Suprapubic skin (tissue), 4 donors: ENCODE measurements around the gene CEP170B. TPM values are rescaled to one million over a fixed set of nuclear protein-coding genes. Genes with fewer than 3 reads are reported as not detected.

Experiments used
- DNase-seq, 2 donors: peaks; one replicate each; pipeline ENCODE4 v3.0.0-alpha.2; 2019; ENCODE audit warnings: low spot score in 2 of 2
- H3K27ac ChIP-seq: fragments of 200-600 bp; sonication (generic); one replicate; pipeline ENCODE4 v1.5.1; 2019
- H3K27me3 ChIP-seq: fragments of 200-600 bp; sonication (generic); one replicate; pipeline ENCODE4 v1.5.1; 2019
- H3K36me3 ChIP-seq: fragments of 200-600 bp; sonication (generic); one replicate; pipeline ENCODE4 v1.5.1; 2019
- H3K4me1 ChIP-seq: fragments of 200-600 bp; sonication (generic); one replicate; pipeline ENCODE4 v1.5.1; 2019
- H3K4me3 ChIP-seq: fragments of 200-600 bp; sonication (generic); one replicate; pipeline ENCODE4 v1.5.1; 2019; ENCODE audit warnings: mild to moderate bottlenecking
- H3K9me3 ChIP-seq: fragments of 200-600 bp; sonication (generic); one replicate; pipeline ENCODE4 v1.5.1; 2019
- CTCF ChIP-seq, 2 donors: fragments of 200-600 bp in 1 of 2; fragments of 450-650 bp in 1 of 2; sonication (generic) in 1 of 2; IDR thresholded peaks; one replicate each; pipeline ENCODE4 v1.5.1; 2016 to 2019; ENCODE audit warnings: antibody characterized with exemption in 2 of 2, mild to moderate bottlenecking in 1 of 2, moderate library complexity in 1 of 2
- EP300 ChIP-seq: sonication (generic); formaldehyde crosslinking; IDR thresholded peaks from one replicate; pipeline ENCODE4 v1.6.1; 2017; ENCODE audit warnings: antibody characterized with exemption
- POLR2A ChIP-seq, 2 donors: fragments of 450-650 bp; IDR thresholded peaks; one replicate each; pipeline ENCODE4 v1.6.1; 2017; ENCODE audit warnings: antibody characterized with exemption in 2 of 2, mild to moderate bottlenecking in 2 of 2, moderate library complexity in 2 of 2
- POLR2AphosphoS5 ChIP-seq, 3 donors: sonication (generic); formaldehyde crosslinking; IDR thresholded peaks; one replicate each; pipeline ENCODE4 v1.6.1; 2017; ENCODE audit warnings: antibody characterized with exemption in 3 of 3
- WGBS: methylation state at CpG from one replicate; pipeline ENCODE4 v1.1.5; 2018; 5-methylcytosine and 5-hydroxymethylcytosine counted together
- total RNA-seq, 4 donors: library from RNA; depleted of rRNA; stranded (reverse); fragments of >200 nt; gene quantifications; one replicate each; pipeline ENCODE4 v1.1.0, GENCODE V29; 2016

The CEP170B gene
- total RNA-seq, 4 donors from 2014 or later: 53.3 to 70.1 (median 60.4) TPM

DNA sequence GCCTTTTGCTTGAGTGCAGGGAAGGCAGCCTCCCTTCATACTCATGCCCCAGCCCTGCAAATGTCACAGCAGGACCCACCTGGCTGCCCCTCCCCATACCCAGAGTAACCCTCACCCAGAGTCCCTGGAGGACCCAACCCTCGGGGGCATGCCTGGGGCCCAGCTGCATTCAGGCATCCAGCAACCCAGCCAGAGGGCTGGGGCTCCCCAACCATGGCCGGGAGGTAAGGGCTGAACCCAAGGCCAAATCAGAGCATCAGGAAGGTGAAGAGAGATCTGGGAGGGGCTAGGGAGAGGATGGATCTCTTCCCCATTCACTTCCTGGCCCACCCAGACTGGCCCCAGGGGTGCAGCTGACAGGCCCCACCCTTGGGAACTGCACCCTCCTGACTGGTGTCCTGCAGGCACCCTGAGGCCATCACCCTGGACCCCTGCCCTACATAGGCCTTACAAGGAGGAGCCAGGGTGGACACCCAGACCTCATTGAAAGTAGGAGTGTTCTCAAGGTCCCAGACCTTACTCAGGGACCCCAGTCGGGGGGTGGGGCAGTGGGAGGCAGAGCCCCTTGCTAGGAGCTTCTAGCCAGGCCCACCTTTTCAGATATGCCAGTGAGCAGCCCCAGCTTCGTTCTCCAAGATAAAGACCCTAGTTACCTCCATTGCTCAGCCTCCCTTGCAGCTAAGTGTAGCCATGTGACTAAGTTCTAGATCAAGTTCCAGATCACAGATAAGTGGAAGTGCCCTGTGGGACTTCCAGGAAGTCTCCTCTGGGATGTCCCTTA, 58.8 kb downstream of the CEP170B start:
- Histone ChIP-seq H3K4me1 (no peaks in the 10 kb centered on the region), H3K4me3 (no peak overlapping the region), H3K36me3 (no peaks in the 10 kb centered on the region), H3K9me3 (no peaks in the 10 kb centered on the region), H3K27ac (no peak overlapping the region), H3K27me3 (no peaks in the 10 kb centered on the region)
- TF ChIP-seq POLR2AphosphoS5 (IDR thresholded peaks at IDR 0.05): no peak
- TF ChIP-seq POLR2A (IDR thresholded peaks at IDR 0.05): no peak
- no peak for TF ChIP-seq EP300
- TF ChIP-seq CTCF (IDR thresholded peaks at IDR 0.05): no peak
- 78% methylated on average over 3 of the region's 4 CpGs for WGBS
- DNase-seq: no peak

GRCh38 chr14:104924421-104925213, 59.5 kb downstream of the CEP170B start, which contains the start of gene PLD4:
TSS of gene PLD4 (plus strand) at chr14:104924879. CDS start at chr14:104927141, 2,262 bp downstream.
- Histone ChIP-seq H3K27me3 (no peaks in the 10 kb centered on the region), H3K4me1 (no peaks in the 10 kb centered on the region), H3K9me3 (no peaks in the 10 kb centered on the region), H3K4me3 (no peak within 1 kb of the TSS), H3K27ac (no peak within 1 kb of the TSS), H3K36me3 (no peaks in the 10 kb centered on the region)
- no peak for DNase-seq
- WGBS: 75% methylated on average over 11 of the region's 14 CpGs
- TF ChIP-seq POLR2A (IDR thresholded peaks at IDR 0.05) (no peak), POLR2AphosphoS5 (IDR thresholded peaks at IDR 0.05) (no peak), EP300 (no peak), CTCF (IDR thresholded peaks at IDR 0.05) (no peak)

- TF ChIP-seq EP300 (no peak), POLR2A (IDR thresholded peaks at IDR 0.05) (no peak)
- H3K27me3 ChIP-seq: no peaks in the 10 kb centered on the region
- no peak overlapping the region for H3K27ac ChIP-seq
- no peak overlapping the region for H3K4me3 ChIP-seq
- H3K36me3 ChIP-seq: no peaks in the 10 kb centered on the region
- H3K4me1 ChIP-seq: no peaks in the 10 kb centered on the region
- H3K9me3 ChIP-seq: no peaks in the 10 kb centered on the region
- 80% methylated on average over 1 of the region's 10 CpGs for WGBS
- DNase-seq: no peak
Observed at GRCh38 chr14:104925214-104925854, 60.3 kb downstream of the CEP170B start.

GRCh38 chr14:104925855-104926609, 61.0 kb downstream of the CEP170B start:
- Histone ChIP-seq H3K27me3 (no peaks in the 10 kb centered on the region), H3K27ac (no peak overlapping the region), H3K9me3 (no peaks in the 10 kb centered on the region), H3K4me1 (no peaks in the 10 kb centered on the region), H3K4me3 (no peak overlapping the region), H3K36me3 (no peaks in the 10 kb centered on the region)
- 70% methylated on average over 2 of the region's 15 CpGs for WGBS
- no peak for TF ChIP-seq CTCF (IDR thresholded peaks at IDR 0.05)
- TF ChIP-seq EP300: no peak
- no peak for TF ChIP-seq POLR2AphosphoS5 (IDR thresholded peaks at IDR 0.05)
- DNase-seq: no peak

DNA sequence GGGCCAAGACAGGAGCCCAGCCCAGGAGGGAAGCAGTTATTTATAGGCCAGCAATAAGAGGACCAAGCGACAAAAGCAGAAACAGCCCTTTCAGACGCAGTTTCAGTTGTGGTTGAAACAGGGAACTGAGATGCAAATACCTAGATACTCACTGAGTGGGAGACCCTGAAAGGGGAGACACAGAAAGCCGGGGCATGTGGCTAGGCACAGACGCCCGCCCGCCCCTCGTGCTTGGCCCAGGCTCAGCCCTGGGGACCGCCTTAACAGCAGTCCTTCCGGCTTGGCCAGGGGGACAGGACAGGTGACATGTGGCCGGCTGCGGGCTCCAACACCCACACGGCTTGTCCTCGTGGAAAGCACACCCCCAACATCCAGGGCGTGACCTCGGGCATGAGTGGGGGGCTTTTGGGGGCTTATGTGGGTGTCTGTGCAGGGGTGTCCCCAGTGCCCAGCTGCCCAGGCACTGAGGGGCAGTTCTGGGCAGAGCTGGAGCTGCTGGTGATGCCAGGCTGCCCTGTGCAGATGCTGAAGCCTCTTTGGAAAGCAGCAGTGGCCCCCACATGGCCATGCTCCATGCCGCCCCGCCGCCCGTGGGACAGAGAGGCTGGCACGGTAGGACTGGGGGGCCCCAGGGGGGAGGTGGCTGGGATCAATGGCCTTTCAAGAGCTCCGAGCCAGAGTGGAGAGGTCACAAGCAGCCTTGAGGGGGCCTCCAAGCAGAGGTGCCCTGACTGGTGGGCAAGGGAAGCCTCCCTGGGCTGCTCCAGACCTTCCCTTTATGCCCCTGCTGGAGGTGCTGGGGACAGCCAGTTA, 61.8 kb downstream of the CEP170B start:
- TF ChIP-seq POLR2AphosphoS5 (IDR thresholded peaks at IDR 0.05) (no peak), EP300 (no peak), POLR2A (IDR thresholded peaks at IDR 0.05) (no peak), CTCF (IDR thresholded peaks at IDR 0.05) (no peak)
- Histone ChIP-seq H3K4me3 (no peak overlapping the region), H3K27me3 (no peaks in the 10 kb centered on the region), H3K9me3 (no peaks in the 10 kb centered on the region), H3K4me1 (no peaks in the 10 kb centered on the region), H3K27ac (no peak overlapping the region), H3K36me3 (no peaks in the 10 kb centered on the region)
- 83% methylated on average over 5 of the region's 21 CpGs for WGBS
- DNase-seq: no peak
